Uterus (tissue), 2 donors: ENCODE measurements around the gene LRBA.

Source experiments
- CTCF ChIP-seq, 4 experiments: fragments of 200-600 bp in 2 of 4; fragments of 450-650 bp in 2 of 4; sonication (generic) in 2 of 4; IDR thresholded peaks; one replicate each; pipeline ENCODE4 v1.5.1; 2016 to 2019; ENCODE audit warnings: antibody characterized with exemption in 4 of 4, mild to moderate bottlenecking in 2 of 4, moderate library complexity in 1 of 4
- POLR2A ChIP-seq, 2 donors: fragments of 450-650 bp; IDR thresholded peaks; one replicate each; pipeline ENCODE4 v1.6.1; 2016; ENCODE audit warnings: antibody characterized with exemption in 2 of 2, mild to moderate bottlenecking in 1 of 2, moderate library complexity in 1 of 2

DNA sequence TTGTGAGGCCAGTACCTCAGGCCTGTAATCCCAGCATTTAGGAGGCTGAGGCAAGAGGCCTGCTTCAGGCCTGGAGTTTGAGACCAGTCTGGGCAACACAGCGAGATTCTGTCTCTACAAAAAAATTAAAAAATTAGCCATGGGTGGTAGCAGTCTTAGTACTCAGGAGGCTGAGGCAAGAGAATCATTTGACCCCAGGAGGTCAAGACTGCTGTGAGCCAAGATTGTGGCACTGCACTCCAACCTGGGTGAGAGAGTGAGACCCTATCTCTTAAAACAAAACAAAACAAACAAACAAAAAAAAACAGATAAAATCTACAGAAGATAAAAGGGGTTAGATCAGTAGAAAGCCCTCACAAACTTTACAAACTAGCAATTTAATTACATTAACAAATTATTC, 352.4 kb downstream of the LRBA start:
- TF ChIP-seq CTCF (IDR thresholded peaks at IDR 0.05) (no peak), POLR2A (IDR thresholded peaks at IDR 0.05) (no peak)
